Stimulated activated CD8-positive, alpha-beta memory T cell treated with anti-CD3 and anti-CD28 coated beads, Interleukin-15, amount 100 ng/mL, for 48 hours (primary cell): ENCODE measurements around the gene PCDHGA6.
"Not testable (repeated sequence)": the region's sequence is repeated elsewhere in the genome, so short reads cannot be mapped to it uniquely, and the experiment has no call there.

Experiments
- DNase-seq, 2 donors: peaks; one replicate each; pipeline ENCODE4 v3.0.0-alpha.2; 2020; ENCODE audit warnings: low read depth in 2 of 2

PCDHGA6 gene

GRCh38 chr5:141359790-141360426, 13.8 kb upstream of the PCDHGA6 start, which contains the start of gene PCDHGB2:
TSS of gene PCDHGB2 (plus strand) at chr5:141359994. CDS start at chr5:141360136, 142 bp downstream.
- DNase-seq: no peak

- DNase-seq: no peak
Measured at GRCh38 chr5:141360685-141361084, 13.0 kb upstream of the PCDHGA6 start.

GRCh38 chr5:141362719-141363118, 11.0 kb upstream of the PCDHGA6 start:
- no peak for DNase-seq

- no peak for DNase-seq
Measured at GRCh38 chr5:141363952-141364660, 9.6 kb upstream of the PCDHGA6 start, which contains the start of gene PCDHGA5. TSS of gene PCDHGA5 (plus strand) at chr5:141364162. CDS start at chr5:141364331, 169 bp downstream.

- DNase-seq: no peak
Measured at GRCh38 chr5:141366016-141366896, 7.4 kb upstream of the PCDHGA6 start.

DNA sequence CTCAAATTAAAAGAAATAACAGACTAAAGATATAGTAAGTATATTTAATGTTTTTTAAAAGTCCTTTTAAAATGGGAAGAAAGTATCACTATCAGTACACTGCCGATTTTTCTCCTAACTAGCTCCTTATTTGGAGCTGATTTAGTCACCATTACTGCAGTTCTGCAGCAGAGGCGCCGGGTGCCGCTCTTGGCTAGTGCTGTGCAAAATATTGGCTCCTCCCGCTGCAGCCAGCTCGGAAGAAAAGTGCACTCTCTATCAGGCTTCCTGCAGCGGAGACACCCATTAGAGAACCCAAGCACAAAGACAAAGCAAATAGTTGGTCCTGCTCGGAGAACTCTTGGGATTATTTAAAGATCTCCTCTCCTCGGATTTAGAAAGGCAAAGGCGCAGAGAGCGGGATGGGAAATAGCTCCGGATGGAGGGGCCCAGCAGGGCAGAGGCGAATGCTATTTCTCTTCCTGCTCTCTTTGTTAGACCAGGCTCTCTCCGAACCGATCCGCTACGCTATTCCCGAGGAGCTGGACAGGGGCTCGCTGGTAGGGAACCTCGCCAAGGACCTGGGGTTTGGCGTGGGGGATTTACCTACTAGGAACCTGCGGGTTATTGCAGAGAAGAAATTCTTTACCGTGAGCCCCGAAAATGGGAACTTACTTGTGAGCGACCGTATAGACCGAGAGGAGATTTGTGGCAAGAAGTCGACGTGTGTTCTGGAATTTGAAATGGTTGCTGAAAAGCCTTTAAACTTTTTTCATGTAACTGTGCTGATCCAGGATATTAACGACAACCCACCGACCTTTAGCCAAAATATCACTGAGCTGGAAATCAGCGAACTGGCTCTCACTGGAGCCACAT, 3.5 kb upstream of the PCDHGA6 start, which contains the start of gene PCDHGB3:
Gene PCDHGB3 (plus strand): TSS at position 249 of the 855 bp plus-strand sequence. CDS start 153 bp downstream, at position 402.
- DNase-seq: no peak

GRCh38 chr5:141371572-141372475, 1.9 kb upstream of the PCDHGA6 start:
- DNase-seq: no peak

DNA sequence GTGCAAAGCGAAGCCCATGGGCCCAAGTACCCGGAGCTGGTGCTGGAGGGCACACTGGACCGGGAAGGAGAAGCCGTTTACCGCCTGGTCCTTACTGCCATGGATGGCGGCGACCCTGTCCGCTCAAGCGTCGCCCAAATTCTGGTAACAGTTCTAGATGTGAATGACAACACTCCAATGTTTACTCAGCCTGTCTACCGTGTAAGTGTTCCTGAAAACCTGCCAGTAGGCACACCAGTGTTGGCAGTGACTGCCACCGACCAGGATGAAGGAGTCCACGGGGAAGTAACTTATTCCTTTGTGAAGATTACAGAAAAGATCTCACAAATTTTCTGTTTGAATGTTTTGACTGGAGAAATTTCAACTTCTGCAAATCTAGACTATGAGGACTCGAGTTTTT, 936 bp downstream of the PCDHGA6 start:
- no peak for DNase-seq

DNA sequence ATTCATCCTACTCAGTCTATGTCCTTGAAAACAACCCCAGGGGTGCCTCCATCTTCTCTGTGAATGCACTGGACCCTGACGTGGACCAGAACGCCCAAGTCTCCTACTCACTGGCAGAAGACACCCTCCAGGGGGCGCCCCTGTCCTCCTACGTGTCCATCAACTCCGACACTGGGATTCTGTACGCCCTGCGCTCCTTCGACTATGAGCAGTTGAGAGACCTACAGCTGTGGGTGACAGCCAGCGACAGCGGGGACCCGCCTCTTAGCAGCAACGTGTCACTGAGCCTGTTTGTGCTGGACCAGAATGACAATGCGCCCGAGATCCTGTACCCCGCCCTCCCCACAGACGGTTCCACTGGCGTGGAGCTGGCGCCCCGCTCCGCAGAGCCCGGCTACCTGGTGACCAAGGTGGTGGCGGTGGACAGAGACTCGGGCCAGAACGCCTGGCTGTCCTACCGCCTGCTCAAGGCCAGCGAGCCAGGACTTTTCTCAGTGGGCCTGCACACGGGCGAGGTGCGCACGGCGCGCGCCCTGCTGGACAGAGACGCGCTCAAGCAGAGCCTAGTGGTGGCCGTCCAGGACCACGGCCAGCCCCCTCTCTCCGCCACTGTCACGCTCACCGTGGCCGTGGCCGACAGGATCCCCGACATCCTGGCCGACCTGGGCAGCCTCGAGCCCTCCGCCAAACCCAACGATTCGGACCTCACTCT, 1.9 kb downstream of the PCDHGA6 start:
- DNase-seq: not testable (repeated sequence)

- DNase-seq: no peak
Measured at GRCh38 chr5:141382469-141383294, 9.0 kb downstream of the PCDHGA6 start, which contains the start of gene PCDHGA7. TSS of gene PCDHGA7 (plus strand) at chr5:141382742. CDS start at chr5:141382900, 158 bp downstream.

- DNase-seq: no peak
Measured at GRCh38 chr5:141383345-141383744, 9.7 kb downstream of the PCDHGA6 start.

DNA sequence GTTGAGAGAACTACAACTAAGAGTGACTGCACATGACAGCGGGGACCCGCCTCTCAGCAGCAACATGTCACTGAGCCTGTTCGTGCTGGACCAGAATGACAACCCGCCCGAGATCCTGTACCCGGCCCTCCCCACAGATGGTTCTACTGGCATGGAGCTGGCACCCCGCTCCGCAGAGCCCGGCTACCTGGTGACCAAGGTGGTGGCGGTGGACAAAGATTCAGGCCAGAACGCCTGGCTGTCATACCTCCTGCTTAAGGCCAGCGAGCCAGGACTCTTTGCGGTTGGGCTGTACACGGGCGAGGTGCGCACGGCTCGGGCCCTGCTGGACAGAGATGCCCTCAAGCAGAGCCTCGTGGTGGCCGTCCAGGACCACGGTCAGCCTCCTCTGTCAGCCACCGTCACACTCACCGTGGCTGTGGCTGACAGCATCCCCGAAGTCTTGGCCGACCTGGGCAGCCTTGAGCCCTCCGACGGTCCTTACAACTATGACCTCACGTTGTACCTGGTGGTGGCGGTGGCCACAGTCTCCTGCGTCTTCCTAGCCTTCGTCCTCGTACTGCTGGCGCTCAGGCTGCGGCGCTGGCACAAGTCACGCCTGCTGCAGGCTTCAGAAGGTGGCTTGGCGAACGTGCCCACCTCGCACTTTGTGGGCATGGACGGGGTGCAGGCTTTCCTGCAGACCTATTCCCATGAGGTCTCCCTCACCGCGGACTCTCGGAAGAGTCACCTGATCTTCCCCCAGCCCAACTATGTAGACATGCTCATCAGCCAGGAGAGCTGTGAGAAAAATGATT, 11.0 kb downstream of the PCDHGA6 start:
- DNase-seq: no peak

GRCh38 chr5:141387557-141388311, 14.0 kb downstream of the PCDHGA6 start, which contains the start of gene PCDHGB4:
TSS of gene PCDHGB4 (plus strand) at chr5:141387698. CDS start at chr5:141387885, 187 bp downstream.
- DNase-seq: not testable (repeated sequence)

DNA sequence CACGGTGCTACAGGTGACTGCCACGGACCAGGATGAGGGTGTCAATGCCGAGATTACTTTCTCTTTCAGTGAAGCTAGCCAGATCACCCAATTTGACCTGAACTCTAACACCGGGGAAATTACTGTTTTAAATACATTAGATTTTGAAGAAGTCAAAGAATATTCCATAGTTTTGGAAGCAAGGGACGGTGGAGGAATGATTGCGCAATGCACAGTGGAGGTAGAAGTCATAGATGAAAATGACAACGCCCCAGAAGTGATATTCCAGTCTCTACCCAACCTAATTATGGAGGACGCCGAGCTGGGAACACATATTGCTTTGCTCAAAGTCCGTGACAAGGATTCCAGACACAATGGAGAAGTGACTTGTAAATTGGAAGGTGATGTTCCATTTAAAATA, 15.0 kb downstream of the PCDHGA6 start:
- DNase-seq: no peak

- no peak for DNase-seq
Measured at GRCh38 chr5:141389153-141390042, 15.7 kb downstream of the PCDHGA6 start.
